GM20000 (cell line): Measurements from ENCODE around the gene ABCA7.

Source experiments
- DNase-seq: peaks from one replicate; pipeline ENCODE4 v3.0.0; 2012; ENCODE audit warnings: low spot score
- CTCF ChIP-seq: IDR thresholded peaks from 2 replicates; pipeline ENCODE4 v1.5.1; 2012; ENCODE audit warnings: mild to moderate bottlenecking, control low read depth; ENCODE audit errors: extremely low read depth, missing control alignments

Gene ABCA7

GRCh38 chr19:1028062-1028926 is 11.6 kb upstream of the ABCA7 start:
- peak; percentile 78 for DNase-seq

GRCh38 chr19:1032264-1032867 is 7.5 kb upstream of the ABCA7 start:
- TF ChIP-seq CTCF: no peak
- no peak for DNase-seq

More at GRCh38 chr19:1028062-1028926, 11.6 kb upstream of the ABCA7 start:
- TF ChIP-seq CTCF: no peak

- DNase-seq: no peak
- TF ChIP-seq CTCF: no peak
Observed at GRCh38 chr19:1035998-1036621, 3.8 kb upstream of the ABCA7 start.

- no peak for DNase-seq
Observed at GRCh38 chr19:1037621-1038064, 2.3 kb upstream of the ABCA7 start.

GRCh38 chr19:1038978-1039645 is 795 bp upstream of the ABCA7 start:
- no peak for DNase-seq
- TF ChIP-seq CTCF: no peak

More at GRCh38 chr19:1037621-1038064, 2.3 kb upstream of the ABCA7 start:
- no peak for TF ChIP-seq CTCF

- DNase-seq: peak; percentile 99
- no peak for TF ChIP-seq CTCF
Observed at GRCh38 chr19:1040476-1041271, 767 bp downstream of the ABCA7 start.
